ENCODE data around the gene PSMC3.

GRCh38 chr11:47388697-47389576 is 37.3 kb downstream of the PSMC3 start:
- TF ChIP-seq CTCF (CRISPR knock-in tag; IDR thresholded peaks at IDR 0.05) (no peak), CCAR2 (optimal IDR thresholded peaks at IDR 0.05; ENCODE audit: low read depth, low read length) (no peak), SIN3A (IDR thresholded peaks at IDR 0.05; ENCODE audit: borderline replicate concordance, low read depth, low read length) (no peak), ZNF660 (CRISPR knock-in tag; IDR thresholded peaks at IDR 0.05; ENCODE audit: borderline replicate concordance, low read depth) (no peak), FOSL1 (CRISPR knock-in tag; IDR thresholded peaks at IDR 0.05; ENCODE audit: borderline replicate concordance) (no peak), SALL2 (CRISPR knock-in tag; IDR thresholded peaks at IDR 0.05) (no peak), PHF8 (CRISPR knock-in tag; IDR thresholded peaks at IDR 0.05) (no peak), CBFB (CRISPR knock-in tag; IDR thresholded peaks at IDR 0.05) (no peak), TP53 (CRISPR knock-in tag; conservative IDR thresholded peaks at IDR 0.05) (no peak), SP2 (CRISPR knock-in tag; IDR thresholded peaks at IDR 0.05) (no peak), ZNF282 (IDR thresholded peaks at IDR 0.05; ENCODE audit: partially characterized antibody) (no peak), FOXP4 (CRISPR knock-in tag; IDR thresholded peaks at IDR 0.05) (no peak), HNF1B (CRISPR knock-in tag; IDR thresholded peaks at IDR 0.05) (no peak), GPBP1L1 (CRISPR knock-in tag; IDR thresholded peaks at IDR 0.05) (no peak)
